KG1 (cell line): ENCODE measurements around the gene FAM83G.

Experiments
- DNase-seq: peaks from one replicate; lab custom pipeline; 2025; lab: John Stamatoyannopoulos, UW

Gene FAM83G

DNA sequence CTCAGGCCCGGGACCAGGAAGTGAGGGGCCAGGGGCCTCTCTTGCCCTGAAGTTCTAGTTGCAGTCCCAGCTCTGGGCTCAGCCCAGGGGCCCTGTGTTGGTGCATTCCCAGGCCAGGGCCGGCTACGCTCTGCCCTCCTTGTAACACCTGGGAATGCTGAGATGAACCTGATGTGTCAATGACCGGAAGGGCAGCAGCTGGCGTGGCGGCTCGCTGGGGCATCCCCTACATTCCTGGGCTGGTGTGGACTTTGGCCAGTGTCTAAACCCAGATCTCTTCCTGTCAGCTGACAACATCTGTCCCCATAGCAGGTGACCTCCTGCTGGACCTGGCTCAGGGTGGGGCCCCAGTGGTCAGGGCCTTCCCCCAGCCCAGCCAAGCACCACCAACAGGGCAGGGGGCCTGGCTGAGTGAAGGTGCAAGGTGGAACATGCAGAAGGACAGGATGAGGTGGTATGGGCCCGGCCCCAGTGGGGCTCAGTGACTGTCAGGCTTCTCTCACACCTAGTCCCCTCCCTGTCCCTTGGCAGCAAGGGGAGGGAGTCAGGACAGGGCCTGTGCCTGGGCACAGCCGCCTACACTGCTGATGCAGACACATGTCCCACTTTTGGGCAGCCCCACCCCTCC, 15.9 kb downstream of the FAM83G start:
- no peak for DNase-seq

DNA sequence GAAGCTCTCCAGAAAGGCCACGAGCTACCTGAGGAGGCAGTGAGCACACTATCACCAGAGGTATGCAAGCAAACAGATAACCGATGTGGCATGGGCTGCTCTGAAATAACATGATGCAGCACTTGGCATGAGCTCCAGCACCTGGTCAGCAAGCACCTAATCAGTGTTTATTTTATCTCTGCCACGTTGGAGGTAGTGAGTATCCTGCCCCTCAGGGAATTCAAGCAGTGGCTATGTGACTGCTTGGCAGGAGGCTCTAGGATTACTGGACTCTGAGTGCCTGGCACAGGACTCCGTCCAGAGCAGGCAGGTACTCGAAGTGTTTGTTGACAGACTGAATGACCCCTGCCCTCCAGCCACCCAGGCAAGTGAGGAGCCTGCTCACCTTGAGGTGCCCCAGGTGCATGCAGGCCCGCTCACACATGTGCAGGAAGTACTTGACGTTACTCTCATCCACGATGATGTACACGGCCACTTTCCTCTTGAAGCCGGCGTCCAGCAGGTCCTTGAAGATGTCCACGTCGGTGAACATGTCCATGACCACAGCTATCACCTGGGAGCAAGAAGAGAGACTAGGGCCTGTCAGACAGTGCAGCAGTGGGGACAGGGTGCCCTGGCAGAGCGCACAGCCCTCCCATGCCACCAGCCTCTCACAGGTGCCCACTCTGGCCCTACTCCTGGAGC, 16.6 kb downstream of the FAM83G start:
- no peak for DNase-seq

DNA sequence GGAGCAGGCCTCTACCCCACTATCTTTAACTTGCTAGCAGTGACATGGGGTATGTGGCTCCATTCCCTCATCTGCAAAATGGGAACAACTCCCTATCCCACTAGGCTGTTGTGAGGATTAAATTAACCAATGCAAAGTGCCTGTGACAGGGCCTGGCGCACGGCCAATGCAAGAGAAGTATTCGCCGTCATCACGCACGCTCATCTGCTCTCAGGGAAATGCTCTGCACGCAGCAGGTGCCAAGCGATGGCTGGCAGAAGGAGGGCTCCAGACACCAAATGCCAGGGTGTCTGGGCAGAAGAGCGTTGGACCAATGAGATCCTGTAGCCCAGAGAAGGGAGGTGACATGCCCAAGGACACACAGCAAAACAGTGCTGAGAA, 17.3 kb downstream of the FAM83G start:
- no peak for DNase-seq

DNA sequence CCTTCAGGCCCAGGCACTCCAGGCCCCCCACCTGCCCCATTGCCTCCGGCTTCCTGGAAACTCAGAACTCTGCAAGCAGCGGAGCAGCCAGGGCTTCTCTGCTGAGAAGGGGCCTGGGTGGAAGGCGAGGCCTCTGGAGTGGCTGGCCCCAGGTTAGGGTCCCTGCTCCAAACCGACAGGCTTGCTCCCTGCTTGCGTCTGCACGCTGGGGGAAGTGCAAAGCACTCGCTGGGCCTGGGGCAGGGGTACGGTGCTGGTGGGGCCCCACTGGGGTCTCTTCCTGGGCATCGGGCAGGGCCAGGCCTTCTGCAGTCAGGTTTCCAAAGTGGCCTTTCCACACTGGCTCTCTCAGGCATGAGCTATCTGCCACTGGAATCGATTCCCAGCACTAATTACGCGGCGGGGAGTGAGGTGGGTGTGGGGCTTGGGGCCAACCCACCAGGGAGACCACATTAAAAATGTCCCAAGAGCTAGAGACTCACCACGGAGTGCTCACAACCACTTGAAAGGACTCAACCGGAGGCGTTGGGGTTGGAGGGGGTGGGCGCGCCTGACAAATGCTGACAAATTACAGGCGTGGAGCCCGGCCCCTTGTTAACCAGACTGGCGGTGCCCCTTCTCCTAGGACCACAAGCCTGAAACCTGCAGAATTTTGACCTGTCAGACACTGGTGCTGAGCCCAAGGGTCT, 17.9 kb downstream of the FAM83G start:
- DNase-seq: no peak

DNA sequence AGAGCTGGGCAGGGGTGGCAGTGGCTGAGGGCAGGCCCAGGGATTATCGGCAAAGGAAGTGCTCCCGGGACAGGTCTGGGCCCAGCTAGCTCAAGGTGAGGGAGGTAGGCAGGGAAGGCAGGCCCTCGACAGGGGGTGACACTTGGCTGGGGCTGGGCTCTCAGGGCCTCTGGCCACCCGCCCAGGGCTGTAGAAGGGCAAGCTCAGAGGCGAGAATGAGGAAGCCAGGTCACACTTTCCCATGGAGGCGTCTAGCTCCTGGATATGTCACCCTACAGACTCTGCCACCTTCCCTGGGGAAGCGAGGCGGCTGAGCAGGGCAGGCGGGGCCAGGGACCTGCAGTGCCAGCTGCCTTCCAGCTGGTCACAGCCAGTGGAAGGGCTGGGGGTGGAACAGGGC, 19.1 kb downstream of the FAM83G start:
- DNase-seq: no peak

DNA sequence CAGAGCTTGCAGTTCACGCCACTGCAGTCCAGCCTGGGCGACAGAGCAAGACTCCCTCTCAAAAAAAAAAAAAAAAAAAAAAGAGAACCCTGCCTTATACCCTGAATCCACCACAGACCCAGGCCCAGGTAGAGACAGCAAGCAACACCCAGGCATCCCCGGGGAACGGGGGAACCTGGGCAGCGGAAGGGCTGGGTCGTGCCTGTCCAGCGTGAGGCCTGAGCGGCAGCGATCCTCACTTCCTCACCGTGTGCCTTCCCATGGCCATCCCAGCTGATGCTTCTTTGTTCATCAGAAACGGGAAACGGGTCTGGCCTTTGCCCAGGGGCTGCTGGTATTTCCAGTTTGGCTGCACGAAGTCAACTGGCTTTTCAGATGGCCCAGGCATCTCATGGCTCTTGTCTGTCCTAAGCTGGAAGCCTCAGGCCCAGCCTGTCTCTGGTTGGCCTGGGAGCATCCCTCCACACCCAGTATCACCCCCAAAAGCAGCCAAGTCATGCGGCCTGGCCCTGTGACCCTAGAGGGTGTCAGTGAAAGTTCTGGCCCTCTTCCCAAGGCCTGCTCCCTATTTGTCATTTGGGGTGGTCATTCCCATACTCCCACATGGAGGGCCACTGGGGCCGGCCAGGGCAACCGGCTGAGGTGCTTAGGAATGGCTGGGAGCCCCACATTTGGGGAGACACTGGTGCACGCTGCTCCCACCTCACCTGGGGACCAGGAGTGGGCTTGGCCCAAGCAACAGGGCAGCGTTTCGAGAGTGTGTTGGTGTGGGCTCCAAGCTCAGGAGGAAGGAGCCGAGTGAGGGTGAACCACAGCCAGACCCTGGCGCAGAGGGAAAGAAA, 20.1 kb downstream of the FAM83G start:
- DNase-seq: no peak

DNA sequence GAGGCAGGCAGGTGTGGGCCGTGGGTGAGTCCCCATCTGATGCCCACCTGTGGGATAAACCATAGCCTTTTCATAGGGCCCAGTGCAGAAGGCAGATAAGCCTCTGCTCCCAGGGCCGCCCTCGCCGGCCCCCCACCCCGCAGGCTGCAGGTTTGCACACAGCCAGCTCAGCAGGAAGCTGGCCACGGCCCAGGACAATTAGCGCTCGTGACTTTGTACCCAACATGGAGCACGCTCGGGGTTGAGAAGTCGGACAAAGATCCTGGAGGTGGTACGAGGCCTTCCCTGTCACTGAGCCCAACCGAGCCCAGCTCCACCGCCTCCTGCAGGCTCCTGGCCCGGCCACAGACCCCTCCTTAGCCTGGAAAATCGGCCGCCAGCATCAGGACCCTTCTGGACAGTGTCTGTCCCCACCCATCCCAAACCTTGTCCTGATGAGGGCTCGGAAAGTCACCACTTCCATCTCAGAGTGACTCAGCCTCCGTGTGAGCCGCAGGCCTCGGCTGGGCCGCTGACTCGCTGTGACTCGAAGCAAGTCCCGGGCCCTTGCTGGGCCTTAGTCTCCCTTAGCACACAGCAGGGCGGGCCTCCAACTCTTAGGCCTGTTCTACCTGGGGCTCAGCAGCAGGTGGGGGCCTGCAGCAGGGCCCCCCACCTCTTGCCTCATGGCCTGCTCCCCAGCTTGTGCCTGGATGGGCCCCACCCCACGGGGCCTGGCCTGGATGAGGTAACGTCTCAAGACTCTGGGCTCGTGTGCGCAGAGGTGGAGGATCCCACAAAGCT, 22.7 kb downstream of the FAM83G start:
- DNase-seq: no peak

DNA sequence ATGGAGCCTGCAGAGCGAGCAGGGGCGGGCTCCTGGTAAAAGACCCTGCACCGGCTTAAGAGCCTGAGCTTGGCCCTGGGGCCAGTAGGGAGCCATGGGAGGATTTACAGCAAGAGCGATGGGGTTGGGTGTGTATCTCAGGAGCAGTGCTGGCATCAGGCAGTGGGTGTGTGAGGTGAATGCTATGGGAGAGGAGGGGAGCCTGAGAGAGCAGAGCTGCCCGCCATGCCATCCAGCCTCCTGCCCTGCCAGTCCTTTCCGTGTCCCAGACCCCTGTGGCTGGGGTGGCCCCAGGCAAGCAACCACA, 23.3 kb downstream of the FAM83G start:
- DNase-seq: no peak

DNA sequence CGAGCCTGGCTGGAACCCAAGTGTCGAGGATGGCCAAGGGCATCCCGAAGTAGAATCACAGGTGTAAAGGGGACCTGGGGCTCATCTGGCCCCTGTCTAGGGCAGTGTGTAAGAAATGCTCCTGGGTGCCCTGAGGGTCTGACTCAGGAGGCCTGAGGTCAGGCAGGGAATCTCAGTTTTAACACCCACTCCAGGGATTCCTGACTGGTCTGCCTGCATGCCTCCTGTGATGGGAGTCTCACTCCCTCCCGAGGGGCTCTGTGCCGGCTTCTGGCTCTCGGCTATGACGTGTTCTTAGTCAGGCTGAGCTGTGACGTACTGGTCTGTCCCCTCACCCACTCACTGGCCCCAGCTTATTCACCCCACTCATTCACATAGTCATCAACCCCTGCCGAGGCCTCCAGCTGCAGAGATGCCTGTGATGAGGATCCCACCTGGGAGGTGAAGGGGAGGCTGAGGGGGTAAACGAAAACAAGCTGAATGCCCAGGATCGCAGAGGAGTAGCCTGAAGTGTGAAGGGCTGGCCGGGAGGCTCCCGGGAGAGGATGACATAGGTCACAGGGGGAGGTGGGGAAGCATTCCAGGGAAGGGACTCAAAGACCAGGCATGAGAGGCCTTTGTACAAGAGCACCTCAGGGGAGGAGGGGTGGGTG, 23.8 kb downstream of the FAM83G start:
- no peak for DNase-seq

DNA sequence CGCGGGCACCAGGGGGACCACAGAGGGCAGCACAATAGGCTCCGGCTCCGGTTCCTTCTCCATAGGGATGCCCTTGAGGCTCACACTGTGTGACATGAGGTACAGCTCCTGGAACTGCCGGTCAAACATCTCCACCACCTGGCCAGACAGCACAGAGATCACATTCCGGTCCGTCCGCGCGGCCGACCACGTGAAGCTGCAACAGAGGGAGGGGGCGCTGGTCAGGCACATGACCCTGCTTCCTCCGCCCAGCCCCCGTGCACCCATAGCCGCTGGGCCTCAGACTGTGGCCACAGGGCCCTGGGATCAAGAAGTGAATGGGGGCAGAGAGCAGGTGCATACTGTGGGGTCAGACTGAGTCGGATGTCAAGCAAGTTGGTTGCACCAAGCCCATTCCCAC, 25.9 kb downstream of the FAM83G start:
- DNase-seq: no peak

DNA sequence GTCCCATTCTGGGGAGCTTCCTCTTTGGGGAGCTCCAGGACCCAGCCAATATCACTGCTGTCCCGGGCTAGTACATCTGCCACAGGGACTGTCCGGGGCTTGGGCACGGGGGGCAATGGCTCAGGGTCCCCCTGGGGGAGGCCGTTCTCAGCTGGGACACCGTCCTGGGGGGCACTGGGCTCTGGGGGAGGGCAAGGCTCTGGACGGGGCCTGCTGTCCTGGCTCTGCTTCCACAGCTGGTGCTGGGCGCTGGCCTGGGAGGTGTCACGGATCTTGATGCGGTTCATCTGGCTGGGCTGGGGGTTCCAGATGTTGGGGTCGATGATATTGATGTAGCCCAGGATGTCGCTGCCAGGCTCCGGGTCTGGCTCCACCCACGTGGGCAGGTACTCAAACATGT, 26.5 kb downstream of the FAM83G start:
- no peak for DNase-seq

DNA sequence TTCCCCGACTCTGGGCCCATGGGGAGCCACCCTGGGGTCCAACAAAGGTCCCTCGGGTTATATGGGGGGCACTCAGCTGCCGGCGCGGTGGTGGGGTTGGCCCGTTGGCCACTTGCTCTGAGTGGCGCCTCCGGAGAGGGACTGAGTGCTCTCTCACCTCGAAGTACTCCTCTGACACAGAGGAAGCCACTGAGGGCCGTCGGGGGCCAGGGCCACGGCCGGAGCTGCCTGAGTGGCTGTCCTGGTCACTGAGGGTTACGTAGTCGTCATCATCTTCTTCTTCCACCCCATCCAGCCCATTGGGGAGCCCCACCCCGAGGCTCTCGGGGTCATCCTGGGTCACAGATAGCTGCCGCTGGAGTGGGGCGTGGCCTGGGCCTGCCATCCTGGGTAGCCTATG, 26.9 kb downstream of the FAM83G start:
- DNase-seq: no peak

DNA sequence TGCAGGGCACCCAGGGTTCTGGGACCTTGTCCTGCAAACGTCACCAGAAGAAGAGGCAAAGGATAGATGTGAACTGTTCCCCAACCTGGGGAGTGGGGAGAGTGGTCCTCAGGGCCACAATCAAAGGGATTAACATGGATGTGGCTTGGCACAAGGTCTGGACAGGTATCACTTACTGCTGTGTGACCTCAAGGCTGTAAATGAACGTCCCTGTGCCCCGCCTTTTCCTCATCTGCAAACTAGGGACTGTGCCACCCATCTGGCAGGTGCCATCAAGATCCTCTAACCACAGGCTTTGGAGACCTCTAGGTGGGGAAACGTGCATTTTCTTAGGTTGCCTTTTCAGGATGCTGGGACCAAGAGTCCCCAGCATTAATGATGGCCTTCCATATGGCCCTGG, 27.5 kb downstream of the FAM83G start:
- DNase-seq: no peak

DNA sequence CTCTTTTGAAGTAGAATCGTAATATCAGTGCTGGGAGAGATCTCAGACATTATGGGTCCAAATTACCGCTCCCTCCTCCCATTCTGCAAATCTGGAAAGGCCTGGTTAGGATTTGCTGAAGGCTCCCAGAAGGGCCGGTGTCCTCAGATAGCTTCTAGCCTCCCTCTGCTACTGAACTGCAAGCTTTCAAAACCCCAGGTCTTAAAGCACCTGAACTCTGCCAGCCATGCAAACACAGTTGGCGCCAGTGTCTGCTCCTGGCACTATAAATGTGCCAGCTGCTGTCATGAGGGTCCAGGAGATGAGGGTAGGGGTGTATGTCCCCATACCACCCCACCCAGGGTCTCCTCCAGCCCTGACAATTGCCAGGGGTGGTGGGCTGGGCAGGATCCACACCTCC, 28.4 kb downstream of the FAM83G start:
- DNase-seq: no peak

DNA sequence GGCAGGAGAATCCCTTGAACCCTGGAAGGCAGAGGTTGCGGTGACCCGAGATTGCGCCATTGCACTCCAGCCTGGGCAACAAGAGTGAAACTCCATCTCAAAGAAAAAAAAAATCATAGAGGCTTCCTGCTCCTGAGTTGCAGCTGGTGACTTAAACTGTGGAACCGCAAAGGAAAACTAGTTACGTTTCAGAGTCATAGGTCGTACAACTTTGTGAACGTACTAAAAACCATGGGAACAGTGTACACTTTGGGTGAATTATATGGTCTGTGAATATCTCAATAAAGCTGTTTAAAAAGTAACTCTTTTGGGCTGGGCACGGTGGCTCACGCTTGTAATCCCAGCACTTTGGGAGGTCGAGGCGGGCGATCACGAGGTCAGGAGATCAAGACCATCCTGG, 29.0 kb downstream of the FAM83G start:
- no peak for DNase-seq

DNA sequence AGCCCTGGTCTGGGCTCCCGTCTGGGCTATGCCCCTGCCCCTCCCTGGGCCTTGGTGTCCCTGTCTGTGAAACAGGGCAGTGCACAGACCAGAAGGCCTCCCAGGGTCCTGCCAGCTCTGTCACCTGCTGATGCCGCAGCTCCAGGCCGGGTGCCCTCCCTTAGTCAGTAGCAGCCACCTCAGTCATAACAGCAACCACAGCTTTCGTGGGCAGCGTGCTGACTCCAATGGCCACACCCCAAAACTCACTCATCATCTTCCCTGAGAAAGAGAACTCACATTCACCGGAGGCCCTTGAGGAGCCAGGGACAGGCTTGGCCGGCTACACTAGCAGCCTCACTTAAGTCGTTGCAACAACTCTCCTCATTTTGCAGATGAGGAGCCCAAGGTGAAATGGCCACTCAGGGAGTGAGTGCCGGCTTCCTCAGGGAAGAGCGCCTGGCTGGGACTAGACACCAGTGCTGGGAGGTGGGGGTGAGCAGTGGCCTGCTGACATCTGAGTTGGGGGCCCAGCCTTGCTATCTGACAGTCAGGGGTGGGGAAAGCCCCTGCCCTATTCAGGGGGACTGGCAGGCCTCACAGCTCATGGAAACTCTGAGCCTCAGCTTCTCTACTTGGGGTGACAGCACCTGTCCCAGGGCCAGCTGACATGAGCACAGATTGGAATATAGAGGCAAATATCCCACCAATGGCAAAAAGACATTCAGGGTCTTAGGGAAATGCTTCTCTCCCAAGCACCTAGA, 30.0 kb downstream of the FAM83G start:
- no peak for DNase-seq

DNA sequence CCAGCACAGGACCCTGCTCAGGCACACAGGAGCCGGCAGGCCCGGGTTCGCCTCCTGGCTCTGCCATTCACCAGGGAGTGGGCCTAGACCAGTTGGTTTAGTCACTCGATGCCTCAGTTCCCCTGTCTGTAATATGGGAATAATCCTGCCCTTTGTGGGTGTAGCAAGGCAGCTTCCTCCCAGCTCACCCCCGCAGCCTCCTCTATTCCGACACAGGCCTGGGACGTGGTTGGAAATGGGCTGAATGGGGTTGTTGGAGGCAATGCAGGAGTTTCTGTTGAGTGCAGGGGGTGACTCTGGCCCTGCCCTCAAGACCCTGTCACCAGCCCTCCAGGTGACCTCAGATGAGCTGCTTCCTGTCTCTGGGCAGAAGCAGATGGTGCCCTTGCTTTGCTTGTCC, 32.8 kb downstream of the FAM83G start:
- no peak for DNase-seq

DNA sequence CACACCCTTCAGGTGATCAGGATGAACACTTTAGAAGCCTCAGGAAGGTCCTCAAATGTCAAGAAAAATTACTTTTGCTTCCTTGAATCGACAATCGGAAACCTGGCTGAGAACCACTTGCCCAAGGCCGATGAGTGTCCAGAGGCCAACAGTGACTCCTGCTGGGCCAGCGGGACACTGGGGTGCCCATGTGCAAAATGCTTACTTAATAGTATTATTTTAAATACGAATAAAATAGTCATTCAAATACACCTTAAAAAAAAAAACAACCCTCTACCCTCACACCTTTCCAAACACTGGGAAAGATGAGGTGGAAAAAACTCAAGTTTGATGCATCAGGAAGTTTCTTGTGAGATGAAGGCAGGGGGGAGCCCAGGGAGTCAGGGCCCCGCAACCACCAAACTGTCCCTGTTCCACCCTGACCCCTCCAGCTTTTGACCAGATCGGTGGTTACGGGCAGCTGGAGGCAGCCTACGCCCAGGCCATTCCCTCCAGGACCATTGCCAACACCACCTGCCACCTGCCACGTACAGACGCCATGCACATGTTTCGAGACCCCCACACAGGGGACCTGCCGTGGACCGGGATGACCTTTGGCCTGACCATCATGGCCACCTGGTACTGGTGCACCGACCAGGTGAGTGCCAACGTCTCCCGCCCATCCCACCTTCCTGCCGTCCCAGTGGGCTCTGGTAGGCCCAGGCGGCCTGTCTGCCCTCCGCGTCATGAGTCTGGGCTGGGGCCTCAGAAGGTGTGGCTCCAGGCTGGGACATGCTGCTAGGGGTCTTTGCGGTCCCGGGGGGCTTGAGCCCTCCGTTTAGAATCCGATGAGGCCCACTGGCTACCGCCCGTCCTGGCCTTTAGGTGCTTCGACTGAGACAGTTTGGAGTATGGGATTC, 33.7 kb downstream of the FAM83G start:
- no peak for DNase-seq

DNA sequence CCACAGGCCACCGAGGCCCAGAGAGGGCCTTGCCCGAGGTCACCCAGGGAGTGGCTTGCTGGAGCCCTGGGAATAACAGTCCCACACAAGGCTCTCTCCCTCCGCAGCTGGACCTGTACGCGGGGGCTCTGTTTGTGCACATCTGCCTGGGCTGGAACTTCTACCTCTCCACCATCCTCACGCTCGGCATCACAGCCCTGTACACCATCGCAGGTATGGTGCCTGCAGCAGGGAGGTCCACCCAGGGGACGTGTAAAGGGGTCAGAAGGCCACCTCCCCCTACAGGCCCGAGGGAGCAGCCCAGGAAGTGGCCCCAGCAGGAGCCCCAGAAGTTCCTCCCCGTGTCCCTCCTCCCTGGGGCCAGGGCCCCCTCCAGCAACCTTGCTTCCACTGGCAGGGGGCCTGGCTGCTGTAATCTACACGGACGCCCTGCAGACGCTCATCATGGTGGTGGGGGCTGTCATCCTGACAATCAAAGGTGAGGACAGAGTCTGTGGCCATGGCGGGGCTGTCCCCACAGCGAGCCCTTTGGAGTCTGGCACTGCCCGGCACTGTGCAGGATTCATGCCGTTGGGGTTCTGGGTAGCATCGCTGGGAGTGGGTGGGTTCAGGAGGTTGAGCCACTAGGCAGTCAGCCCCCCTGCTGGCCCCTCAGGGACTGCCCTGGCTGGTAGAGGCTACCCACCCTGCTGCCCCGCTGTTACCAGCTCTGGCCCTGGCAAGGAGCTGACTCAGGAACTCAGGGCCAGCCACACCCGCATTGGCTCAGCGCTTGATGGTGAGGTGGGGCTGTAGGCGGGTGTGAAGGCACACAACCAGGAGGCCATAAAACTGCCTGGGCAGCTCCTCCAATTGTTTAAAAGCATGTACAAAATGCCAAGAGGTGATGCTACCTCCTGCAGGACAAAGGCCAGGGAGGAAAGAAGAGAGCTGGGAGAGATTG, 35.3 kb downstream of the FAM83G start:
- no peak for DNase-seq
